GM21447 (cell line): ENCODE measurements around the gene CCSER2.
A peak's percentile ranks its signal among the peaks of the same experiment; 100 is the strongest.
"Not testable (repeated sequence)": the region's sequence is repeated elsewhere in the genome, so short reads cannot be mapped to it uniquely, and the experiment has no call there.

ENCODE experiments used
- ATAC-seq: cut with Tn5 transposase; IDR thresholded peaks from one replicate; pipeline ENCODE4 v1.9.1; 2021; ENCODE audit not compliant: unreplicated experiment

The CCSER2 gene

GRCh38 chr10:84517554-84517953 is 189.2 kb downstream of the CCSER2 start:
- no peak for ATAC-seq

GRCh38 chr10:84519235-84519634 is 190.8 kb downstream of the CCSER2 start:
- ATAC-seq: no peak

- ATAC-seq: no peak
These were observed 192.6 kb downstream of the CCSER2 start for GRCh38 chr10:84521013-84521412.

GRCh38 chr10:84521468-84521867 is 193.1 kb downstream of the CCSER2 start:
- ATAC-seq: no peak

GRCh38 chr10:84522612-84523462 is 194.4 kb downstream of the CCSER2 start:
- no peak for ATAC-seq

- no peak for ATAC-seq
These were observed 195.1 kb downstream of the CCSER2 start for GRCh38 chr10:84523526-84523925.

GRCh38 chr10:84524435-84524834 is 196.0 kb downstream of the CCSER2 start:
- ATAC-seq: no peak

GRCh38 chr10:84525120-84525806 is 196.9 kb downstream of the CCSER2 start:
- no peak for ATAC-seq

GRCh38 chr10:84525807-84526182 is 197.4 kb downstream of the CCSER2 start:
- ATAC-seq: not testable (repeated sequence)

- not testable (repeated sequence) for ATAC-seq
These were observed 199.0 kb downstream of the CCSER2 start for GRCh38 chr10:84527386-84527785.

GRCh38 chr10:84528526-84528925 is 200.1 kb downstream of the CCSER2 start:
- not testable (repeated sequence) for ATAC-seq

GRCh38 chr10:84530724-84531325 is 202.4 kb downstream of the CCSER2 start:
- ATAC-seq: no peak

GRCh38 chr10:84531396-84531795 is 203.0 kb downstream of the CCSER2 start:
- ATAC-seq: no peak

GRCh38 chr10:84534168-84534567 is 205.8 kb downstream of the CCSER2 start:
- no peak for ATAC-seq

GRCh38 chr10:84537447-84537931 is 209.1 kb downstream of the CCSER2 start:
- ATAC-seq: peak; percentile 60

- ATAC-seq: no peak
These were observed 209.6 kb downstream of the CCSER2 start for GRCh38 chr10:84538036-84538435.

GRCh38 chr10:84539216-84539615 is 210.8 kb downstream of the CCSER2 start:
- no peak for ATAC-seq

GRCh38 chr10:84540022-84540616 is 211.7 kb downstream of the CCSER2 start:
- peak; percentile 8 for ATAC-seq

- ATAC-seq: peak; percentile 75
These were observed 212.4 kb downstream of the CCSER2 start for GRCh38 chr10:84540617-84541288.

GRCh38 chr10:84541289-84541637 is 212.9 kb downstream of the CCSER2 start:
- ATAC-seq: no peak
